GM12875 (cell line): ENCODE measurements around the gene TEP1.
"Not testable (repeated sequence)": the region's sequence is repeated elsewhere in the genome, so short reads cannot be mapped to it uniquely, and the experiment has no call there.

ENCODE experiments used
- H3K4me3 ChIP-seq: one replicate; pipeline ENCODE4 v1.5.1; 2011; ENCODE audit warnings: low read depth, low read length, control low read depth
- CTCF ChIP-seq: IDR thresholded peaks from 2 replicates; pipeline ENCODE4 v1.5.1; 2011; ENCODE audit warnings: low read depth, mild to moderate bottlenecking, control low read depth, inconsistent platforms, low read length, moderate library complexity, borderline replicate concordance; ENCODE audit not compliant: insufficient read depth

TEP1 gene

GRCh38 chr14:20379743-20380142, 33.6 kb downstream of the TEP1 start:
- no peak overlapping the region for H3K4me3 ChIP-seq
- TF ChIP-seq CTCF, result no peak

GRCh38 chr14:20377171-20377570, 36.1 kb downstream of the TEP1 start:
- TF ChIP-seq CTCF, result no peak
- H3K4me3 ChIP-seq, result no peak overlapping the region

GRCh38 chr14:20376071-20376588, 37.2 kb downstream of the TEP1 start:
- no peak overlapping the region for H3K4me3 ChIP-seq
- no peak for TF ChIP-seq CTCF

- H3K4me3 ChIP-seq, result no peak overlapping the region
- TF ChIP-seq CTCF, result no peak
These were observed 37.8 kb downstream of the TEP1 start for GRCh38 chr14:20375471-20375870.

- no peak for TF ChIP-seq CTCF
- H3K4me3 ChIP-seq, result no peak overlapping the region
These were observed 40.5 kb downstream of the TEP1 start for GRCh38 chr14:20372796-20373195.

GRCh38 chr14:20365928-20366327, 47.4 kb downstream of the TEP1 start:
- no peak overlapping the region for H3K4me3 ChIP-seq
- TF ChIP-seq CTCF, result no peak

- not testable (repeated sequence) for H3K4me3 ChIP-seq
These were observed 54.8 kb downstream of the TEP1 start for GRCh38 chr14:20358474-20358873.

GRCh38 chr14:20356422-20356821, 56.9 kb downstream of the TEP1 start:
- H3K4me3 ChIP-seq, result no peak overlapping the region
- no peak for TF ChIP-seq CTCF
